K562 (cell line): ENCODE measurements around the gene ST6GALNAC3. TPM values are rescaled to one million over a fixed set of nuclear protein-coding genes. Genes with fewer than 3 reads are reported as not detected.

Source experiments
- ATAC-seq: fragments of 200-7000 bp; cut with Tn5 transposase; 3 replicates; pipeline ENCODE4 v1.9.1; 2020; ENCODE audit warnings: moderate library complexity
- BruUV-seq: library from RNA; stranded (reverse); fragments of 400-500 nt; replicated peaks from 2 replicates; lab custom pipeline; 2021; lab: Mats Ljungman, UMichigan
- CTCF ChIA-PET: fragments of 300-600 bp; formaldehyde crosslinking; extraction: SDS; loops from one replicate; lab custom pipeline; 2021; ENCODE audit warnings: low intra/inter-chr PET ratio; lab: Yijun Ruan, JAX
- POLR2A ChIA-PET: fragments of 300-600, 350-650 bp; sonication (Branson Sonifier 250); formaldehyde crosslinking; extraction: SDS; loops from one replicate; lab custom pipeline; 2021; ENCODE audit warnings: antibody characterized with exemption, inconsistent platforms; lab: Yijun Ruan, JAX
- DNase-seq, 4 experiments: peaks; one replicate each; pipeline versions ENCODE4 v3.0.0 to v3.0.0-alpha.2; 2011 to 2018; ENCODE audit warnings: low spot score in 3 of 4, mixed read lengths in 3 of 4; ENCODE audit errors: extremely low read depth in 1 of 4
- FAIRE-seq: peaks from 2 replicates; lab custom pipeline; 2011; peaks lifted over from hg19 to GRCh38; lab: Jason Lieb, UNC
- H2AFZ ChIP-seq: 2 replicates; pipeline ENCODE4 v1.6.0; 2011; ENCODE audit warnings: low read depth, low read length, control low read depth, inconsistent platforms
- H3K27ac ChIP-seq: fragments of 200-600 bp; 3 replicates; pipeline ENCODE4 v1.8.0; 2011; ENCODE audit warnings: low read depth, mild to moderate bottlenecking, control low read depth, inconsistent platforms, low read length, moderate library complexity, mixed read lengths; ENCODE audit errors: extremely low read depth
- H3K27me3 ChIP-seq, 2 experiments: fragments of 300-600 bp in 1 of 2; 2 replicates in 1 of 2; 3 replicates in 1 of 2; pipeline versions ENCODE4 v1.6.0 to v1.8.0; 2011; ENCODE audit warnings: inconsistent platforms in 2 of 2, low read length in 2 of 2, mild to moderate bottlenecking in 1 of 2, mixed read lengths in 1 of 2, moderate library complexity in 1 of 2; ENCODE audit not compliant: control insufficient read depth in 2 of 2, insufficient read depth in 2 of 2
- H3K36me3 ChIP-seq: fragments of 300-600 bp; 3 replicates; pipeline ENCODE4 v1.8.0; 2011; ENCODE audit warnings: mild to moderate bottlenecking, low read length, inconsistent platforms; ENCODE audit not compliant: control insufficient read depth, insufficient read depth
- H3K4me1 ChIP-seq, 2 experiments: fragments of 200-600 bp in 1 of 2; replicated peaks in 1 of 2; 2 replicates in 1 of 2; 3 replicates in 1 of 2; pipeline versions ENCODE4 v1.5.1 to v1.8.0; 2011; ENCODE audit warnings: inconsistent platforms in 2 of 2, low read length in 2 of 2, mild to moderate bottlenecking in 1 of 2, mixed read lengths in 1 of 2, moderate library complexity in 1 of 2; ENCODE audit not compliant: control insufficient read depth in 2 of 2, insufficient read depth in 2 of 2
- H3K4me2 ChIP-seq: 2 replicates; pipeline ENCODE4 v1.6.1; 2011; ENCODE audit warnings: low read length, control low read depth, inconsistent platforms, mixed read lengths; ENCODE audit not compliant: insufficient read depth
- H3K4me3 ChIP-seq: fragments of 200-600 bp; sonication (generic), shearing (Covaris generic); 2 replicates; pipeline ENCODE4 v1.5.1; 2016; ENCODE audit warnings: control low read depth, inconsistent platforms
- H3K79me2 ChIP-seq: fragments of 200-600 bp; 3 replicates; pipeline ENCODE4 v1.8.0; 2011; ENCODE audit warnings: low read length, inconsistent platforms; ENCODE audit not compliant: control insufficient read depth, insufficient read depth
- H3K9ac ChIP-seq, 2 experiments: 2 replicates each; pipeline versions ENCODE4 v1.6.0 to v1.6.1; 2011; ENCODE audit warnings: low read depth in 2 of 2, low read length in 2 of 2, control low read depth in 1 of 2, inconsistent platforms in 1 of 2, mild to moderate bottlenecking in 1 of 2, mixed read lengths in 1 of 2; ENCODE audit not compliant: insufficient read depth in 1 of 2
- H3K9me1 ChIP-seq: one replicate; pipeline ENCODE4 v1.6.0; 2011; ENCODE audit warnings: inconsistent platforms, mild to moderate bottlenecking, low read length, moderate library complexity; ENCODE audit not compliant: control insufficient read depth, insufficient read depth
- H3K9me3 ChIP-seq: replicated peaks from 2 replicates; pipeline ENCODE4 v1.5.1; 2011; ENCODE audit warnings: low read depth, low read length, inconsistent platforms; ENCODE audit not compliant: control insufficient read depth, insufficient read depth
- H4K20me1 ChIP-seq: replicated peaks from 2 replicates; pipeline ENCODE4 v1.6.1; 2011; ENCODE audit warnings: low read length, inconsistent platforms, mixed read lengths; ENCODE audit not compliant: control insufficient read depth, insufficient read depth
- NBN ChIP-seq: fragments of 450-650 bp; IDR thresholded peaks from 2 replicates; pipeline ENCODE4 v1.6.1; 2016; ENCODE audit warnings: low read depth, mild to moderate bottlenecking
- SMAD1 ChIP-seq: fragments of 150-350 bp; IDR thresholded peaks from 2 replicates; pipeline ENCODE4 v1.6.1; 2014; ENCODE audit warnings: low read length, low read depth; ENCODE audit not compliant: partially characterized antibody
- THAP7 ChIP-seq: fragments of 250-450 bp; sonication (Bioruptor Pico); IDR thresholded peaks from 2 replicates; pipeline ENCODE4 v1.5.0; 2021
- ZNF165 ChIP-seq: fragments of 250-450 bp; sonication (Bioruptor Pico); IDR thresholded peaks from 2 replicates; pipeline ENCODE4 v1.4.0; 2020; ENCODE audit warnings: borderline replicate concordance
- ZNF75A ChIP-seq: fragments of 450-650 bp; formaldehyde crosslinking; IDR thresholded peaks from 2 replicates; pipeline ENCODE4 v1.4.0; 2020; ENCODE audit warnings: mild to moderate bottlenecking
- WGBS: fragments of 100-300 bp; shearing (Covaris generic); methylation state at CpG from one replicate; pipeline ENCODE4 v1.1.6; 2016; ENCODE audit warnings: low coverage, mixed read lengths; ENCODE audit not compliant: insufficient coverage; ENCODE audit errors: missing lambda C conversion rate; 5-methylcytosine and 5-hydroxymethylcytosine counted together
- in situ Hi-C: fragments of 300-500 bp; cut with MboI; formaldehyde crosslinking; loops from 4 replicates; pipeline ENCODE4 v1.15.0; 2018; ENCODE audit warnings: inconsistent platforms, mixed read lengths
- intact Hi-C: fragments of 100-400 bp; cut with micrococcal nuclease; formaldehyde crosslinking; loops from 2 replicates; pipeline ENCODE4 v1.14.2; 2022
- polyA plus RNA-seq, 8 experiments: library from polyadenylated mRNA; depleted of rRNA in 4 of 8; stranded (reverse) in 5 of 8; unstranded in 3 of 8; fragments of >200 nt; fragmentation: Nextera tagmentation in 2 of 8; fragmentation: Illumina TruSeq in 1 of 8; extraction: Ambion mirVana in 2 of 8; extraction: Trizol in 1 of 8; gene quantifications; 2 replicates each; pipeline versions ENCODE4 v1.2.1 to v1.2.3, GENCODE V29; 2011 to 2014; ENCODE audit warnings: inconsistent platforms in 1 of 8, missing spikeins in 1 of 8
- total RNA-seq, 7 experiments: library from RNA; depleted of rRNA in 6 of 7; stranded (reverse); fragments of >200 nt in 6 of 7; fragmentation: Illumina TruSeq in 2 of 7; extraction: Trizol in 2 of 7; gene quantifications; 2 replicates each; pipeline versions ENCODE4 v1.2.1 to v1.2.3, GENCODE V29; 2011 to 2021; ENCODE audit warnings: low replicate concordance in 1 of 7
- TF ChIP-seq, protein P1 (sequence below): fragments of 250-450 bp; sonication (Bioruptor Pico); IDR thresholded peaks from 2 replicates; pipeline ENCODE4 v1.4.0; 2020; ENCODE audit warnings: mild to moderate bottlenecking, moderate library complexity
- TF ChIP-seq, protein P2 (sequence below): sonication (generic); formaldehyde crosslinking; IDR thresholded peaks from 2 replicates; pipeline ENCODE4 v1.8.0; 2022; ENCODE audit warnings: mild to moderate bottlenecking, low read depth, missing genetic modification reagents

ST6GALNAC3 gene
- total and polyA plus RNA-seq, 9 of the 15 experiments (the other 6 are each of a cell fraction or from before 2014, with no cell fraction given): 0.04 to 0.29 (median 0.18) TPM; not detected in 6

GRCh38 chr1:76302711-76303339, 228.3 kb downstream of the ST6GALNAC3 start:
- Histone ChIP-seq H3K79me2 (no peaks in the 10 kb centered on the region), H3K9ac (no peak overlapping the region), H3K9me1 (no peaks in the 10 kb centered on the region), H3K27ac (no peak overlapping the region), H3K4me1 (no peaks in the 10 kb centered on the region), H3K36me3 (no peaks in the 10 kb centered on the region), H3K9me3 (no peaks in the 10 kb centered on the region), H3K27me3 (no peaks in the 10 kb centered on the region), H2AFZ (no peak overlapping the region), H3K4me2 (no peak overlapping the region), H3K4me3 (no peak overlapping the region), H4K20me1 (no peaks in the 10 kb centered on the region)
- POLR2A ChIA-PET: no interaction called here
- TF ChIP-seq ZNF75A (no peak), THAP7 (CRISPR knock-in tag) (no peak), ZNF165 (CRISPR knock-in tag) (no peak), SMAD1 (no peak), NBN (no peak)
- TF ChIP-seq, protein P1, sequence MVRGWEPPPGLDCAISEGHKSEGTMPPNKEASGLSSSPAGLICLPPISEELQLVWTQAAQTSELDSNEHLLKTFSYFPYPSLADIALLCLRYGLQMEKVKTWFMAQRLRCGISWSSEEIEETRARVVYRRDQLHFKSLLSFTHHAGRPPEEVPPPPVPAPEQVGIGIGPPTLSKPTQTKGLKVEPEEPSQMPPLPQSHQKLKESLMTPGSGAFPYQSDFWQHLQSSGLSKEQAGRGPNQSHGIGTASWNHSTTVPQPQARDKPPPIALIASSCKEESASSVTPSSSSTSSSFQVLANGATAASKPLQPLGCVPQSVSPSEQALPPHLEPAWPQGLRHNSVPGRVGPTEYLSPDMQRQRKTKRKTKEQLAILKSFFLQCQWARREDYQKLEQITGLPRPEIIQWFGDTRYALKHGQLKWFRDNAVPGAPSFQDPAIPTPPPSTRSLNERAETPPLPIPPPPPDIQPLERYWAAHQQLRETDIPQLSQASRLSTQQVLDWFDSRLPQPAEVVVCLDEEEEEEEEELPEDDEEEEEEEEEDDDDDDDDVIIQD: no peak
- TF ChIP-seq, protein P2, sequence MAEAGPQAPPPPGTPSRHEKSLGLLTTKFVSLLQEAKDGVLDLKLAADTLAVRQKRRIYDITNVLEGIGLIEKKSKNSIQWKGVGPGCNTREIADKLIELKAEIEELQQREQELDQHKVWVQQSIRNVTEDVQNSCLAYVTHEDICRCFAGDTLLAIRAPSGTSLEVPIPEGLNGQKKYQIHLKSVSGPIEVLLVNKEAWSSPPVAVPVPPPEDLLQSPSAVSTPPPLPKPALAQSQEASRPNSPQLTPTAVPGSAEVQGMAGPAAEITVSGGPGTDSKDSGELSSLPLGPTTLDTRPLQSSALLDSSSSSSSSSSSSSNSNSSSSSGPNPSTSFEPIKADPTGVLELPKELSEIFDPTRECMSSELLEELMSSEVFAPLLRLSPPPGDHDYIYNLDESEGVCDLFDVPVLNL (CRISPR knock-in tag): no peak
- DNase-seq: no peak
- no TSS peak for BruUV-seq
- no peak for ATAC-seq
- CTCF ChIA-PET: no interaction called here
- in situ Hi-C loops: no loop called here
- no peak for FAIRE-seq
- intact Hi-C loops: no loop called here
- 0% methylated on average over 5 of the region's 5 CpGs for whole genome bisulfite sequencing
